GM11168 (cell line): ENCODE measurements around the gene DUSP16.

ENCODE experiments used
- in situ Hi-C: fragments of 300-500 bp; cut with MboI; formaldehyde crosslinking; loops from one replicate; pipeline ENCODE4 v1.12.0; 2022; ENCODE audit warnings: low sequenced_read_pairs; ENCODE audit not compliant: unreplicated experiment

Gene DUSP16

GRCh38 chr12:12449533-12450025 lies 113.1 kb downstream of the DUSP16 start:
- in situ Hi-C loops, result loop anchor here (10.0 kb wide), 1 partner anchor 65 kb away; no protein-coding TSS in a partner anchor

GRCh38 chr12:12447837-12448236 lies 114.8 kb downstream of the DUSP16 start:
- in situ Hi-C loops, result loop anchor here (10.0 kb wide), 1 partner anchor 63 kb away; no protein-coding TSS in a partner anchor

DNA sequence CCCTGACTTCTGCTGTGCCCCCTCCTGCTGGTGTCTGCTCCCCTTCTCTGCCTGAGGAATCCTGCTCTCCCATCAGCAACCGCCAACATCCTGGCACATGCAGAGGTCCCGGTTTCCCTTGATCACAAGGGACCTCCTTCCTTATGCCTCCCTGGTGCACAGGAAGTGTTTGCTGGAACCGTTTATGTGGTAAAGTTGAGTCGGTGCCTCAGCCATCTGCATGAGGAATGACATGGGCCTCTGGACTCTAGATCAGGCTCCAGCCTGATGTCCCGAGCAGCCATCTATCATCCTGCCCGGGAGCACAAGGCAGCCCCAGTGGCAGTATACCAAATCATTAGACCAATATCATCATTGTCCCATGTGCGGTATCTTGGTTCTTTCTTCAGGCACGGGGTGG lies 115.4 kb downstream of the DUSP16 start:
- in situ Hi-C loops, result loop anchor here (10.0 kb wide), 1 partner anchor 62 kb away; no protein-coding TSS in a partner anchor

GRCh38 chr12:12446786-12447185 lies 115.9 kb downstream of the DUSP16 start:
- in situ Hi-C loops, result loop anchor here (10.0 kb wide), 1 partner anchor 62 kb away; no protein-coding TSS in a partner anchor

- in situ Hi-C loops, result loop anchor here (10.0 kb wide), 1 partner anchor 61 kb away; no protein-coding TSS in a partner anchor
Observed at GRCh38 chr12:12445882-12446181, 116.8 kb downstream of the DUSP16 start.

- in situ Hi-C loops, result loop anchor here (10.0 kb wide), 1 partner anchor 61 kb away; no protein-coding TSS in a partner anchor
Observed at GRCh38 chr12:12445165-12445881, 117.3 kb downstream of the DUSP16 start.

GRCh38 chr12:12443431-12443878 lies 119.2 kb downstream of the DUSP16 start:
- in situ Hi-C loops, result loop anchor here (10.0 kb wide), 1 partner anchor 59 kb away; no protein-coding TSS in a partner anchor

GRCh38 chr12:12442548-12443071 lies 120.1 kb downstream of the DUSP16 start:
- in situ Hi-C loops, result loop anchor here (10.0 kb wide), 1 partner anchor 58 kb away; no protein-coding TSS in a partner anchor

- in situ Hi-C loops, result loop anchor here (10.0 kb wide), 1 partner anchor 57 kb away; no protein-coding TSS in a partner anchor
Observed at GRCh38 chr12:12441843-12442461, 120.7 kb downstream of the DUSP16 start.

DNA sequence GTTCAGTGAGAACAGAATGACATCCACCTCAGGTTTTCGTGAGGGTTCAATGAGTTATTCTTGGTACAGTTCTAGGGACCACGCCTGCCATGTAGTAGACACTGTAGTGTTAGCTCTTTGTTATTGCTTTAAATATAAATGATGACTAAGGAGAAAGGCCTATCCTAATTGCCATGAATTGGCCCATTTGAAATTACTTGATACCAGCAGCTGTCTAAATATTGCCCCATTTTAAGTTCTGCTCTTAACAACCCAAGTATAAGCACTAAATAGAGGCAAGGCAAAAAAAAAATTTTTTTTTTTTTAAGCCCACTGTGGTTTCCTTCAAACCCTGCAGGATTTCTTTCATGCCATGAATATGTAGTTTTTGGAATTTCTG lies 121.2 kb downstream of the DUSP16 start:
- in situ Hi-C loops, result loop anchor here (10.0 kb wide), 1 partner anchor 57 kb away; no protein-coding TSS in a partner anchor

DNA sequence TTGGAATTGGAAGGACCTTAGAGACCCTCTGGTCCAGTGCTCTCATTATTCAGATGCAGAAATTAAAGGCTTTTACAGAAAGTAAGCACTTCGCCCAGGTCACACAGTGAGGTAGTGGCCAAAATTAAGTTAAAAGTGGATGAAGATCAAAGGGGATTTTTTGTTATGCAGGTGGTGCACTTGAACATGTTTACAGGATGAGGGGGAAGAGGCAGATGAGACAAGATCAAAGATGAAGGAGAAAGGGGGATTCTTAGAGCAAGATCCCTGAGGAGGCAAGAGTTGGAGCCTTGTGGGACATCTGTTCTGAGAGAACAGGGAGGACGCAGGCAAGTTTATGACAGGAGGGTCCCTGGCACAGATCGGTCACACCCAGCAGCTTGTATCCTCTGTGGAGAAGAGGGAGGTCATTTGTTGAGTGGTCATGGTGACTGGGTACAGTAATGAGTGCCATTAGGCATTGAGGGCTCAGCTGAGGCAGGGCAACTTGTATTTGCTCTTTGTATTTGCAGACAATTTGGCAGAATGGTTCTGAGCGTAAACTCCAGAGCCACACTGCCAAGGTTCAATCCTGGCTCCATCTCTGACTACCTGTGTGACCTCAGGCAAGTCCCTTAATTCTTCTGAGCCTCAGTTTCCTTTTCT lies 121.8 kb downstream of the DUSP16 start:
- in situ Hi-C loops, result loop anchor here (10.0 kb wide), 1 partner anchor 56 kb away; no protein-coding TSS in a partner anchor

- in situ Hi-C loops, result loop anchor here (10.0 kb wide), 1 partner anchor 55 kb away; no protein-coding TSS in a partner anchor
Observed at GRCh38 chr12:12439636-12440035, 123.0 kb downstream of the DUSP16 start.

DNA sequence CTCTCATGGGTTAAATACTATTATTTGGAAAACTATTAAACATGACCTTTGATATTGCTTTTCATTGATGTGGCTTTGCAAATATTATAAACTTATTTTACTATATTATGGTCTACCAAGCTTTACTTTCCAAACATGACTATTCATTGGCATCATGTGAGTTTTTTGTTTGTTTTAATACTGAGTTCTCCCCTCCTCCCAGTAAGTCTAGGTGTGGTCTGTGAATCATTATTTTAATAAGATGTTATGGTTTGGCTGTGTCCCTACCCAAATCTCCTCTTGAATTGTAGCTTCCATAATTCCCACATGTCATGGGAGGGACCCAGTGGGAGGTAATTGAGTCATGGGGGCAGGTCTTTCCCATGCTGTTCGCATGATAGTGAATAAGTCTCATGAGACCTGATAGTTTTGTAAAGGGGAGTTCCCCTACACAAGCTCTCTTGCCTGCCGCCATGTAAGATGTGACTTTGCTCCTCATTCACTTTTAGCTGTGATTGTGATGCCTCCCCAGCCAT lies 125.8 kb downstream of the DUSP16 start:
- in situ Hi-C loops, result no loop called here

DNA sequence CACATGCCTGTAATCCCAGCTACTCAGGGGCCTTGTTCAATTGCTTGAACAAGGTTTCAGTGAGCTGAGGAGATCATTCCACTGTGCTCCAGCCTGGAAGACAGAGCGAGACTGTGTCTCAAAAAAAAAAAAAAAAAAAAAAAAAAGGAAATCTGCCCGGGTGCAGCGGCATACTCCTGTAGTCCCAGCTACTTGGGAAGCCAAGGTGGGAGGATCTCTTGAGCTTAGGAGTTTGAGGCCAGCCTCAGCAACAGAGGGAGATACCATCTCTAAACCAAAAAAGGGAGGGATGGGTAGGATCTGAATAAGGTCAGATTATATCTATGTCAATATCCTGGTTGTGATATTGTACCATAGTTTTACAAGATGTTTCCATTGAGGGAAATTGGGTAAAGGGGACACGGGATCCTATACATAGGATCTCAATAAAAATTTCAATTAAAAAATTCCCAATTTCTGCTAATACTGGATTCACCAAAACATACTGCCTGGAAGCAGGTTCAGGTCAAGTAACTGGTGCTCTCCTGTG lies 129.4 kb downstream of the DUSP16 start:
- in situ Hi-C loops, result no loop called here

GRCh38 chr12:12432364-12432763 lies 130.3 kb downstream of the DUSP16 start:
- in situ Hi-C loops, result no loop called here

- in situ Hi-C loops, result no loop called here
Observed at GRCh38 chr12:12428961-12429657, 133.6 kb downstream of the DUSP16 start.

- in situ Hi-C loops, result no loop called here
Observed at GRCh38 chr12:12428047-12428446, 134.6 kb downstream of the DUSP16 start.

DNA sequence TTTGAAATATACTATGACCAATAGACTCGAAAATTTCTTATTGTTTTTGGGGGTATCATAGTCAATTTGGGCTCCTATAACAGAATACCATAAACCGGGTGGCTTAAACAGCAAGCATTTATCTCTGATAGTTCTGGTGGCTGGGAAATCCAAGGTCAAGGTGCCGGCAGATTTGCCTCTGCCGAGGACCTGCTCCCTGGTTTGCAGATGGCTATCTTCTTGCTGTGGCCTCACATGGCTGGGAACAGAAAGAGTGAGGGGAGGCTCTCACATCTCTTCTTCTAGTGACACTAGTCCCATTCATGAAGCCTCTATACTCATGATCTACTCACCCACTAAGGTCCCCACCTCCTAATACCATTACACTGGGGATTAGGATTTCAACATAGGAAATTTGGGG lies 135.1 kb downstream of the DUSP16 start:
- in situ Hi-C loops, result no loop called here

DNA sequence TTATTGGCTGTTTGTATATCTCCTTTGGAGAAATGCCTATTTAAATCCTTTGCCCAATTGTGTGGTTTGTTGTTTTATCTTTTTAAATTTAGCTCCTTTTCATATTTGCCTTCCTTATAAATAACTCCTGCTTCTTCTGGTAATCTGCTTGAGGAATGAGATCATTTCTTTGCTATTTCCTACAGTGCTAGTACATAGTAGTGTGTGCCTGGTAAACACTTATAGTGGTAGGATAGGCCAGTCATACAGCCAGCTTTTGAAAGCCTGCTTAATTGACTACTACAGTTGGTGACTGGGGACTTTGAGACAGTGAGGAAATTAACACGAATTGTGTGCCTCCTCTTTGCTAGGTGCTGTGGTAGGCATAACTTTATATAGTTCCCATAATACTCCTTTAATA lies 137.0 kb downstream of the DUSP16 start:
- in situ Hi-C loops, result no loop called here
